H4 (cell line): ENCODE measurements around the gene DNMBP. TPM values are rescaled to one million over a fixed set of nuclear protein-coding genes. Genes with fewer than 3 reads are reported as not detected.
"Not testable (repeated sequence)": the region's sequence is repeated elsewhere in the genome, so short reads cannot be mapped to it uniquely, and the experiment has no call there.

Experiments used
- DNase-seq: peaks from one replicate; pipeline ENCODE4 v3.0.0-alpha.2; 2015; ENCODE audit warnings: low spot score
- total RNA-seq: library from RNA; depleted of rRNA; stranded (reverse); fragments of >200 nt; shearing (Covaris generic); gene quantifications from 2 replicates; pipeline ENCODE4 v1.2.3, GENCODE V29; 2014

The DNMBP gene
- total RNA-seq, 1 experiment from 2014 or later: 7.3 TPM

DNA sequence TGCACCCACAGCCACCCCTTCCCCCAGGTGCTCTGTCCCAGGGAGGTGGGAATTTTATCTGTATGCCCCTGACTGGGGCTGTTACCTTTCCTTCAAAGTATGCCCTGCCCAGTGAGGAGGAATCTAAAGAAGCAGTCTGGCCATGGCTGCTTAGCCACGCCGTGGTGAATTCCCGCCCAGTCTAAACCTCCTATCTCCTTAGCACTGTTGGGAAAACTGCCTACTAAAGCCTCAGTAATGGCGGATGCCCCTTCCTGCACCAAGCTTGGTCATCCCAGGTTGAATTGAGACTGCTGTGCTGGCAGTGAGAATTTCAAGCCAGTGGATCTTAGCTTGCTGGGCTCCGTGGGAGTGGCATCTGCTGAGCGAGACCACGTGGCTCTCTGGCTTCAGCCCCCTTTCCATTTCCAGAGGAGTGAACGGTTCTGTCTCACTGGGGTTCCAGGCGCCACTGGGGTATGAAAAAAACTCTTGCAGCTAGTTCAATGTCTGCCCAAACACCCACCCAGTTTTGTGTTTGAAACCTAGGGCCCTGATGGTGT, 140.1 kb downstream of the DNMBP start:
- no peak for DNase-seq

DNA sequence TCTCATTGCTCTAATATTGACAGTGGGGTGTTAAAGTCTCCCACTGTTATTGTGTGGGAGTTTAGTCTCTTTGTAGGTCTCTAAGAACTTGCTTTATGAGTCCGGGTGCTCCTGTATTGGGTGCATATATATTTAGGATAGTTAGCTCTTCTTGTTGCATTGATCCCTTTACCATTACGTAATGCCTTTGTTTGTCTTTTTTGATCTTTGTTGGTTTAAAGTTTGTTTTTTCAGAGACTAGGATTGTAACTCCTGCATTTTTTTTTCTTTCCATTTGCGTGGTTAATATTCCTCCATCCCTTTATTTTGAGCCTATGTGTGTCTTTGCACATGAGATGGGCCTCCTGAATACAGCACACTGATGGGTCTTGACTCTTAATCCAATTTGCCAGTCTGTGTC, 142.5 kb downstream of the DNMBP start:
- DNase-seq: not testable (repeated sequence)

GRCh38 chr10:99863535-99864240, 146.1 kb downstream of the DNMBP start:
- peak; percentile 84 for DNase-seq

DNA sequence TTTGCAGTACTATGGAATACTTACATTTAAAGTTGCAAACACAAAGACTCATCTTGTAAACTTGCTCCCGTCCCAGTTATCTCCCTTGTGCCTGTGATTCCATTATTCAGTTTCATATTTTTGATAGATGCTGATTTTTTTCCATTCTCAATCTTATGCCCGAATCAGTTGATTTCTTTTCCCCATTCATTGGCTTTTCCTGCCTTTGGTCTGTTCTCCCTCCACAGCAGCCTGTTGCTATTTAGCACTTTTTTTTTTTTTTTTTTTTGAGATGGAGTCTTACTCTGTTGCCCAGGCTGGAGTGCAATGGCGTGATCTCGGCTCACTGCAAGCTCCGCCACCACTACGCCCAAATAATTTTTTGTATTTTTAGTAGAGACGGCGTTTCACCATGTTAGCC, 149.3 kb downstream of the DNMBP start:
- no peak for DNase-seq

GRCh38 chr10:99859585-99859984, 150.2 kb downstream of the DNMBP start:
- peak; percentile 24 for DNase-seq

- DNase-seq: no peak
Measured at GRCh38 chr10:99858849-99859248, 150.9 kb downstream of the DNMBP start.

DNA sequence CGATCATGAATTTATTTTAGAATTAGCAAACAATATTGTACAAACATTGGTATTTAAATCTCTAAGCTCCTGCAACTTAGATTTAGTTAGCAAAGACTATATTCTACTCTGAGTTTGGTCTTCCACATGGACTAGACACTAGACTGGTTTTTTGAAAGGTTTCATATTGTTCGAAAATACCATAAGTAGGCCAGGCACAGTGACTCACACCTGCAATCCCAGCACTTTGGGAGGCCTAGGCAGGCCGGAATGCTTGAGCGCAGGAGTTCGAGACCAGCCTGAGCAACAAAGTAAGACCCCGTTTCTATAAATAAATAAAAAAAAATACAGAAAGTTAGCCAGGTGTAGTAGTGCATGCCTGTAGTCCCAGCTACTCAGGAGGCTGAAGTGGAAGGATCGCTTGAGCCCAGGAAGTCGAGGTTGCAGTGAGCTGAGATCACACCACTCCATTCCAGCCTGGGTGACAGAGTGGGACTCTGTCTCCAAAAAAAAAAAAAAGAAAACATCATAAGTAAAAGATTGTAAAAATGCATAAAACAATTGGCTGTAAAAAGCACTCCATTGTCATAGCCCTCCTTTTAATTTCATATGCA, 154.2 kb downstream of the DNMBP start:
- no peak for DNase-seq

DNA sequence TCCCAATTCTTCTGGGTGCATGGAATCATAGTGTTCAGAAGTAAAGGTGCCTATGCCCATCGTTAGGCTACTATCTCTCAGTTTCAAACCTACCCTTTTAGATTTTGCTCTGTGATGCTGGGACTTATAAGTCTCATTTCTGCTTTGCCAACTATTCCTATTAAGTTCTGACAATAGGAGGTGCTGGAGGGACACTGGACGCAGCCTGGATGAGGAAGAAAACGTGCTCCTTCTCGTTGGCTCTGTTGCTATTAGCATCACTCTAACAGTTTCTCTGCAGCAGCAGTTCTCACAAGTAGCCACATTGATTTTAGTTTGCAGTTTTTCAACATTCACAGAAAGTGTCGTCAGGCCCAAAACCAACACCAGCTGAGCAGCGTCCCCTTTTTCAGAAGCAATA, 154.9 kb downstream of the DNMBP start:
- peak; percentile 76 for DNase-seq

DNA sequence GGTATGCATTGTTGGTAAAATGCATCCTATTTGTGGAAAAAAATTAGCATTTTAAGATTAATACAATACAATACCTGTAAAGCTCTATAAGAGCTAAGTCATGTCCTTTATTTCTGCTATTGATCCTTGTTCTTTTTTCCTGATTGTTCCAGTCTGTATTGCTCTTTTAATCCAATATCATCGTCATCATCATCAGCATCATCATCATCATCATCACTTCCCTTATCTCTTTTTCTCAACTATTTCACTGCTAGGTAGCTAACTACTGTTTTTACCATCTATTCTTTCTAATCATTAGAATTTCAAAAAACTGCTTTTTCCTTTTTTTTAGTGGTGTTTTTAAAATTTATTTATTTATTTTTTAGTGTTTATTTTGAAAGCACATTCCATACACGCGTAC, 156.1 kb downstream of the DNMBP start:
- no peak for DNase-seq

- no peak for DNase-seq
Measured at GRCh38 chr10:99852481-99853213, 157.1 kb downstream of the DNMBP start.

DNA sequence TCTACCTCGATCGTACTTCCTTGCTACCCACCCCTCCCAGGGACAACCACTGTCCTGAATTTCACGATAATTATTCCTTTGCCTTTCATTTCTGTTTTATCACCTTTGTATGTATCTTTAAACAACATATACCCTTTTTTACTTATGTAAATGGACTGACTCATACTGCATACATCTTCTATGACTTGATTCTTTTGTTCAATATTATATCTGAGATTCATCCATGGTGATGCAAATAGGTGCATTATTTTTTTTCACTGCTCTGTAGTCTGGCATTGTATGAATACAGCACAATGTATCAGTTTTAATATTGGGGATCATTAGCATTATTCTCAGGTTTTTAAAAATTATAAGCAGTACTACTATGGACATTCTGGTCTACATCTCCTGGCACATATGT, 157.9 kb downstream of the DNMBP start:
- DNase-seq: no peak

GRCh38 chr10:99850767-99851340, 158.9 kb downstream of the DNMBP start:
- no peak for DNase-seq

GRCh38 chr10:99850021-99850766, 159.6 kb downstream of the DNMBP start:
- no peak for DNase-seq

- no peak for DNase-seq
Measured at GRCh38 chr10:99849536-99849935, 160.2 kb downstream of the DNMBP start.

GRCh38 chr10:99849057-99849456, 160.7 kb downstream of the DNMBP start:
- no peak for DNase-seq

DNA sequence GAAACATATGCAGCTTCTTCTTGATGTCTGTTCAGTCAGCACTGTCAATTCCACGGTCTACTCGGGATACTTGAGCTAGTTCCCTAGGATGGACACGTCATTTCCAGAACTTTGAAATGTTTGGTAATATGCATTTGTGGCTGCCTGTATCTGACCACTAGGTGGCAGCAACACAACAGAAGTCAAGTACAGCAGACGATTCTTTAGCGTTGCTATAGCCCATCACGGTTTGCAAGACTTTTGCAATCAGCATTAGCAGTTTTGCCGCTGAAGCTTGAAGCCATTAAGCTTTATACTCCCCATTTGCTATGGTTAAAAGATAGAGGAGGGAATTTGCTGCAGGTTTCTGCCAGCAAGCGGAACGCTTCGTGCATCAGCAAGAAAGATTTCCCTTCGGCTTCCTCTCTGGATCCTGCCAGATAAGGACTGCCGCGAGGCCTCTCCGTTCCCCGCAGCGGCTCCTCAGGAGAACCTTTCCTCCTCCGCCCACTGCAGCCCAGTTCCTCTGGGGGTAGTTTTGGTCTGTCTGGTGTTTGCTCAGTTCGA, 163.8 kb downstream of the DNMBP start:
- peak; percentile 82 for DNase-seq

- no peak for DNase-seq
Measured at GRCh38 chr10:99844433-99844955, 165.3 kb downstream of the DNMBP start.

DNA sequence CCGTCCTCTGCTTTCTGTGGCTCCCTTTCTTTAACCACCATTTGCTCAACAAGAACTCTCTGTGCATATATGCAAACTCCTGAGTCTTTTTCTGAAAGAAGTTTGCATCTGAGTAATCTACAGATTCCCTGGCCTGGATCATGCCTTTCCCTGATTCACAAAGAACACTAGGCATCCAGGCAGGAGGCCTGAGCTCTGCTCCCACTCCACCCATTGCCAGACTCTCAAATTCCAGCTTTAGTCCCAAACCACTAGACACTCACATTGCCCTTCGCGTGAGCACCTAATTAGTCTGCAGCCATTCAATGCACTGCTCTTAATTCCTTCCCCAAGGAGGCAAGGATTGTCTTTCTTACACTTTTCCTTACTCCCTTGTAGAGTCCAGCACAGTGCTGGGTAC, 166.4 kb downstream of the DNMBP start:
- DNase-seq: no peak

DNA sequence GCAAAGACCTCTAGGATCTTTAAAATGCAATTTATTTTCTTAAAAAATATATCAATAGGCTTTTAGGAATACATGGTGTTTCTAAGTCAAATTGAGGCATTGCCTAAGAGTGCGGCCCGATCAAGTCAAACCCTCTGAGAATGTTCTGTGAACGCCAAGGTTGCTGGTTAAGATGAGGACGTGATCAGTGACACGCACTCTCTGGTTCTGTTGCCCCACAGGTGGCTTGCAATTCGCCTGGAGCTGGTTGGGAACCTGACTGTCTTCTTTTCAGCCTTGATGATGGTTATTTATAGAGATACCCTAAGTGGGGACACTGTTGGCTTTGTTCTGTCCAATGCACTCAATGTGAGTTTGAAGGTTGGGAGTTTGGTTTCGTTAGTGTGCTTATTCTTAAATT, 168.0 kb downstream of the DNMBP start:
- DNase-seq: no peak

- not testable (repeated sequence) for DNase-seq
Measured at GRCh38 chr10:99840859-99841258, 168.9 kb downstream of the DNMBP start.

DNA sequence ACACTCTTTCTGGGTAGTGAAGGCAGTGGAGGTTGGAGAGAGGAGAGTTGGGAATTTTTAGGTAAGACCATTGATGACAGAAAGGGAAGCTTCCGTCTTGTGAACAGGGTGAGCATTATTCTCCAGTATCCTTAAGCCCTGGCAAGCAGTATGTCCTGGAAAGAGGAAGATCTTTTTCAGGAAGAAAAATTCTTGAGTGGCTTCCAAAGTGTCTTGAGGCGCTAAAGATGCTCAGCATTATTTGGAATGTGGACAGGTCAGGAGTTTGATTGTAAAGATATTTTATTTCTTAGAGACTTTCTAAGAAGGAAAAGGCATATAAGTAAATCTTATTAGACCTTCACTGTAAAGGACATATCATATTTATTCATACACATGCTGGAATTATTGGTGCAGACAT, 173.0 kb downstream of the DNMBP start:
- DNase-seq: no peak
